ENCODE results near the gene DBX1. TPM values are rescaled to one million over a fixed set of nuclear protein-coding genes. Genes with fewer than 3 reads are reported as not detected.

The DBX1 gene
- total RNA-seq, 1 donor from 2014 or later = 0.43 TPM

DNA sequence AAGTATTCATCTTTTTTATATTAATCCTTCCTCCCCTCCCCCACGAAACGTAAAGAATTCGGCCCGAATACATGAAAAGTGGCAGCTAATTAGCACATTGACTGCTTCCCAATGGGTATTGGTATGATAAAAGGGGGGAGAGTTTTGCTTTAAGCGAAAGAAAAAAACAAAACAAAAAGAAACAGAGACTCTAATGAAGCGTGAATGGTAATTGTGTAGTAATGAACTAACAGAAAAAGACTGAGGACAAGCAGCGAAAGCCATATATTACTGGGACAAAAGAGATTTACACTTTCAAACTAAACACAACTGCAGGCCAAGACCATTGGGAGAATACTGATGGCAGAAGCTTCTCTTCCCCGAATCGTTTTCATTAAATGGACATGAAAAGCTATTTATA lies 2.5 kb downstream of the DBX1 start:
- H3K4me3 ChIP-seq = peak overlapping the region; percentile 65

DNA sequence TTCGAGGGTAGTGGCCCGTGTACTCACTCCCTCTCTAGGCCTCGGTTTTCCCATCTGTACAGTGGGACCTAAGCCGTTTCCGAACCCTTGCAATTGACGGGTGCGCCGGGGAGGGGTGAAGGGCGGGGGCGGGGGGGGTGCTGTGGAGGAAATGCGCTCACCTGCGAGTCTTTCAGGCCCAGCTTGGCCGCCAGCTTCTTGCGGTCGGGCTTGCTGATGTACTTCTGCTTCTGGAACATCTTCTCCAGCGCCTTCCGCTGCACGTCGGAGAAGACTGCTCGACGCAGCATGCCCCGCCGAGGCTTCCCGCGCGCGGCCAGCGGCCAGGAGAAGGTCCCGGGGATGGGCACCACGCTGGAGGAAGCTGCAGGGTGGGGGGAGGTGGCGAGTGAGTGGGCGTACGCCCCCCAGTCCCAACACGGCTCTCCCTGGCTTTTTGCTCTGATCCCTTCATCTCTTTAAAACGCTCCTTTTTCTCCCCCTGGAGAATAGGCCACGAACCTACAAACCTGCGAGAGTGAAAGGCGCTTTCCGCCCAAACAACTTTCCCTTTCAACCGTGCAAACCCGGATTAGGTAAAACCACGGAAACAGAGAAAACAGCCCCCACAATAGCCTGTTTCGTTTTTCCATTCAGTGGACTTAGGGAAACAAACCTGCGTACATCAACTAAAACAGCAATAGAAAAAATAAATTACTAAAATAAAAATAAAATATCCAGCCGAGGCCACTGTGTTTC lies 3.2 kb downstream of the DBX1 start:
- Mint-ChIP-seq H3K27ac (no peak overlapping the region), H3K4me1 (peaks cover 46% of the 10 kb centered on the region), H3K4me3 (peak overlapping the region; percentile 77), H3K9me3 (peaks cover 7% of the 10 kb centered on the region), H3K36me3 (peaks cover 3% of the 10 kb centered on the region), H3K27me3 (ENCODE audit: insufficient read depth, low read depth) (peaks cover 72% of the 10 kb centered on the region)
- H3K27me3 ChIP-seq = peaks cover 70% of the 10 kb centered on the region
- DNase-seq (ENCODE audit: low spot score) = peak; percentile 83
- H2AFZ ChIP-seq (replicated peaks) = peak overlapping the region; percentile 83
- peaks cover 42% of the 10 kb centered on the region for H4K20me1 ChIP-seq (ENCODE audit: low read depth)
- TF ChIP-seq EZH2 (IDR thresholded peaks at IDR 0.05) (no peak), EZH2phosphoT487 (IDR thresholded peaks at IDR 0.05) (peak; percentile 42)
- TF ChIP-seq, protein P1, sequence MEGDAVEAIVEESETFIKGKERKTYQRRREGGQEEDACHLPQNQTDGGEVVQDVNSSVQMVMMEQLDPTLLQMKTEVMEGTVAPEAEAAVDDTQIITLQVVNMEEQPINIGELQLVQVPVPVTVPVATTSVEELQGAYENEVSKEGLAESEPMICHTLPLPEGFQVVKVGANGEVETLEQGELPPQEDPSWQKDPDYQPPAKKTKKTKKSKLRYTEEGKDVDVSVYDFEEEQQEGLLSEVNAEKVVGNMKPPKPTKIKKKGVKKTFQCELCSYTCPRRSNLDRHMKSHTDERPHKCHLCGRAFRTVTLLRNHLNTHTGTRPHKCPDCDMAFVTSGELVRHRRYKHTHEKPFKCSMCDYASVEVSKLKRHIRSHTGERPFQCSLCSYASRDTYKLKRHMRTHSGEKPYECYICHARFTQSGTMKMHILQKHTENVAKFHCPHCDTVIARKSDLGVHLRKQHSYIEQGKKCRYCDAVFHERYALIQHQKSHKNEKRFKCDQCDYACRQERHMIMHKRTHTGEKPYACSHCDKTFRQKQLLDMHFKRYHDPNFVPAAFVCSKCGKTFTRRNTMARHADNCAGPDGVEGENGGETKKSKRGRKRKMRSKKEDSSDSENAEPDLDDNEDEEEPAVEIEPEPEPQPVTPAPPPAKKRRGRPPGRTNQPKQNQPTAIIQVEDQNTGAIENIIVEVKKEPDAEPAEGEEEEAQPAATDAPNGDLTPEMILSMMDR (IDR thresholded peaks at IDR 0.05) = no peak
- H3K4me1 ChIP-seq = peaks cover 70% of the 10 kb centered on the region
- H3K36me3 ChIP-seq = peaks cover 5% of the 10 kb centered on the region
- peak overlapping the region; percentile 96 for H3K4me2 ChIP-seq
- peak overlapping the region; percentile 32 for H3K27ac ChIP-seq
- no peak overlapping the region for H3K9ac ChIP-seq
- peaks cover 76% of the 10 kb centered on the region for H3F3A ChIP-seq (ENCODE audit: low read depth)
- H3K79me2 ChIP-seq (ENCODE audit: low read depth) = peaks cover 9% of the 10 kb centered on the region
- H3K4me3 ChIP-seq = peak overlapping the region; percentile 65
- H3K9me3 ChIP-seq (ENCODE audit: low read depth) = no peaks in the 10 kb centered on the region

More for the DNA sequence above, 2.5 kb downstream of the DBX1 start:
- Histone ChIP-seq H3F3A (ENCODE audit: low read depth) (peaks cover 83% of the 10 kb centered on the region), H3K4me1 (peaks cover 74% of the 10 kb centered on the region), H2AFZ (replicated peaks) (no peak overlapping the region), H3K27ac (no peak overlapping the region), H3K4me2 (peak overlapping the region; percentile 96), H3K9me3 (ENCODE audit: low read depth) (no peaks in the 10 kb centered on the region), H4K20me1 (ENCODE audit: low read depth) (peaks cover 44% of the 10 kb centered on the region), H3K9ac (no peak overlapping the region), H3K27me3 (peaks cover 77% of the 10 kb centered on the region), H3K79me2 (ENCODE audit: low read depth) (peaks cover 9% of the 10 kb centered on the region), H3K36me3 (peaks cover 5% of the 10 kb centered on the region)
- TF ChIP-seq EZH2phosphoT487 (IDR thresholded peaks at IDR 0.05) = peak; percentile 83
- TF ChIP-seq, protein P1 (IDR thresholded peaks at IDR 0.05) = no peak
- no peak for TF ChIP-seq EZH2 (IDR thresholded peaks at IDR 0.05)
- no peak overlapping the region for H3K27ac Mint-ChIP-seq
- peak; percentile 65 for DNase-seq (ENCODE audit: low spot score)
- peaks cover 77% of the 10 kb centered on the region for H3K27me3 Mint-ChIP-seq (ENCODE audit: insufficient read depth, low read depth)
- peaks cover 3% of the 10 kb centered on the region for H3K36me3 Mint-ChIP-seq
- H3K9me3 Mint-ChIP-seq = peaks cover 7% of the 10 kb centered on the region
- peaks cover 52% of the 10 kb centered on the region for H3K4me1 Mint-ChIP-seq
- H3K4me3 Mint-ChIP-seq = peak overlapping the region; percentile 77

DNA sequence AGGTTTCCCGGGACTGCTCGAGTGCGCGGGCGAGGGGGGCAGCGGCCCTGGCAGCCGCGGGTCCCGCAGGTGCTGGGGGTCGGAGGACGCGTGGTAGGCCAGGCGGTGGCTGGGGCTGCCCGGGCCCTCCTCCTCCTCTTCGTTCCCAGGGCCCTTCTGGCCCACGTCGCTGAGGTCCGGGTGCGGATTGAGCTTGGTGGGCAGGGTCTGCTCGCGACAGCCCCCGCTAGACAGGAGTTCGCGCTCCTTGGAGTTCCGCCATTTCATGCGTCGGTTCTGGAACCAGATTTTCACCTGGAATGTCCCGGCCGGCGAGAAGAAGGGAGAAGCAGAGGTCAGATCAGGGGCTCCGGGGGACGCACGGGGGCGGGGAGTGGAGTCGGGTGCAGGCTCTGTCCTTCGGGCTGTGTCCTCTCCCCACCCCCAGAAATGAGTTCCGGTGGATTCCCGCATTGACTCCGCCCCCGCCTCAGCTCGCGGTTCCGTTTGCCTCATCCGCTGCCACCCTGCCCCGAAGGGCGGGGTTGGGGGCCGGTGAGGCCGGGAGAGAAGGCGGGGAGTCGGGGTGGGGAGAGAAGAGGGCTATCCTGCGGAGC lies 3.9 kb downstream of the DBX1 start:
- Histone ChIP-seq H3K4me3 (peak overlapping the region; percentile 65), H2AFZ (replicated peaks) (peak overlapping the region; percentile 83), H3K9ac (no peak overlapping the region), H4K20me1 (ENCODE audit: low read depth) (peaks cover 36% of the 10 kb centered on the region), H3K4me2 (peak overlapping the region; percentile 96), H3K9me3 (ENCODE audit: low read depth) (no peaks in the 10 kb centered on the region), H3F3A (ENCODE audit: low read depth) (peaks cover 74% of the 10 kb centered on the region), H3K36me3 (peaks cover 5% of the 10 kb centered on the region), H3K79me2 (ENCODE audit: low read depth) (peaks cover 9% of the 10 kb centered on the region), H3K4me1 (peaks cover 63% of the 10 kb centered on the region), H3K27me3 (peaks cover 63% of the 10 kb centered on the region), H3K27ac (no peak overlapping the region)
- H3K27me3 Mint-ChIP-seq (ENCODE audit: insufficient read depth, low read depth) = peaks cover 69% of the 10 kb centered on the region
- peak; percentile 80 for DNase-seq (ENCODE audit: low spot score)
- H3K9me3 Mint-ChIP-seq = peaks cover 7% of the 10 kb centered on the region
- peaks cover 3% of the 10 kb centered on the region for H3K36me3 Mint-ChIP-seq
- TF ChIP-seq EZH2 (IDR thresholded peaks at IDR 0.05) = no peak
- TF ChIP-seq EZH2phosphoT487 (IDR thresholded peaks at IDR 0.05) = no peak
- TF ChIP-seq, protein P1 (IDR thresholded peaks at IDR 0.05) = no peak
- H3K27ac Mint-ChIP-seq = no peak overlapping the region
- H3K4me3 Mint-ChIP-seq = peak overlapping the region; percentile 81
- peaks cover 42% of the 10 kb centered on the region for H3K4me1 Mint-ChIP-seq
